ENCODE measurements around the gene CNGA4. TPM values are rescaled to one million over a fixed set of nuclear protein-coding genes. Genes with fewer than 3 reads are reported as not detected.
"Not testable (repeated sequence)": the region's sequence is repeated elsewhere in the genome, so short reads cannot be mapped to it uniquely, and the experiment has no call there.

The CNGA4 gene
- total and polyA plus RNA-seq, 2 experiments from 2014 or later, result 0.17 to 0.25 TPM

DNA sequence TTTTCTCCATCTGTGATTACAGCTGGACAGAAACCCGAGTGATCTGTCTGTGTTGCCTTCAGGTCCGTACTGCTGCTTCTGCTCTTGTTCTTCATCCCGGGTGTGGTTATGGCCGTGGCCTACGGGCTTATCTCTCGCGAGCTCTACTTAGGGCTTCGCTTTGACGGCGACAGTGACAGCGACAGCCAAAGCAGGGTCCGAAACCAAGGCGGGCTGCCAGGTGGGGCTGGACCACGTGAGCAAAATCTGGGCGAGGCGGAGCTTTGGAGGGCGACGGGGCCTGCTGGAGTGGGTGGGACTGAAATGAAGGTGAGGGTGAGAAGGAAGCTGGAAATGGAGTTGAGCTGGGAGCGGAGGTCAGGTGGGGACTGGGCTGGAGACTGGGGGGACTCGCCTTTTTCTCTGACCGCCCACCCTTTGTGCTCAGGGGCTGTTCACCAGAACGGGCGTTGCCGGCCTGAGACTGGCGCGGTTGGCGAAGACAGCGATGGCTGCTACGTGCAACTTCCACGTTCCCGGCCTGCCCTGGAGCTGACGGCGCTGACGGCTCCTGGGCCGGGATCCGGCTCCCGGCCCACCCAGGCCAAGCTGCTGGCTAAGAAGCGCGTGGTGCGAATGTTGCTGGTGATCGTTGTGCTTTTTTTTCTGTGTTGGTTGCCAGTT is 31.8 kb downstream of the CNGA4 start:
- no peaks in the 10 kb centered on the region for H3K4me1 ChIP-seq (ENCODE audit: insufficient read depth)
- H3K9me3 ChIP-seq (ENCODE audit: low read depth), result no peaks in the 10 kb centered on the region
- no peak overlapping the region for H2AFZ ChIP-seq
- TF ChIP-seq EZH2phosphoT487 (IDR thresholded peaks at IDR 0.05; ENCODE audit: low read depth, severe bottlenecking, unreplicated experiment), result no peak
- TF ChIP-seq, protein P1, sequence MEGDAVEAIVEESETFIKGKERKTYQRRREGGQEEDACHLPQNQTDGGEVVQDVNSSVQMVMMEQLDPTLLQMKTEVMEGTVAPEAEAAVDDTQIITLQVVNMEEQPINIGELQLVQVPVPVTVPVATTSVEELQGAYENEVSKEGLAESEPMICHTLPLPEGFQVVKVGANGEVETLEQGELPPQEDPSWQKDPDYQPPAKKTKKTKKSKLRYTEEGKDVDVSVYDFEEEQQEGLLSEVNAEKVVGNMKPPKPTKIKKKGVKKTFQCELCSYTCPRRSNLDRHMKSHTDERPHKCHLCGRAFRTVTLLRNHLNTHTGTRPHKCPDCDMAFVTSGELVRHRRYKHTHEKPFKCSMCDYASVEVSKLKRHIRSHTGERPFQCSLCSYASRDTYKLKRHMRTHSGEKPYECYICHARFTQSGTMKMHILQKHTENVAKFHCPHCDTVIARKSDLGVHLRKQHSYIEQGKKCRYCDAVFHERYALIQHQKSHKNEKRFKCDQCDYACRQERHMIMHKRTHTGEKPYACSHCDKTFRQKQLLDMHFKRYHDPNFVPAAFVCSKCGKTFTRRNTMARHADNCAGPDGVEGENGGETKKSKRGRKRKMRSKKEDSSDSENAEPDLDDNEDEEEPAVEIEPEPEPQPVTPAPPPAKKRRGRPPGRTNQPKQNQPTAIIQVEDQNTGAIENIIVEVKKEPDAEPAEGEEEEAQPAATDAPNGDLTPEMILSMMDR (IDR thresholded peaks at IDR 0.05; ENCODE audit: poor library complexity), result no peak
- TF ChIP-seq EZH2 (IDR thresholded peaks at IDR 0.05; ENCODE audit: borderline replicate concordance), result no peak
- H3K79me2 ChIP-seq, result no peaks in the 10 kb centered on the region
- H3K9me2 ChIP-seq (replicated peaks; ENCODE audit: insufficient read depth), result no peaks in the 10 kb centered on the region
- 95% methylated on average over 40 of the region's 41 CpGs for WGBS (ENCODE audit: low lambda C conversion rate, missing lambda C conversion rate)
- no peak overlapping the region for H3K27ac ChIP-seq
- H3K36me3 ChIP-seq (replicated peaks; ENCODE audit: insufficient read depth, low read depth), result no peaks in the 10 kb centered on the region
- H4K20me1 ChIP-seq (ENCODE audit: insufficient read depth, poor library complexity, severe bottlenecking), result no peaks in the 10 kb centered on the region
- H3K4me2 ChIP-seq, result no peak overlapping the region
- no peak overlapping the region for H3K4me3 ChIP-seq
- no peaks in the 10 kb centered on the region for H3K27me3 ChIP-seq
- DNase-seq (ENCODE audit: low spot score), result no peak

DNA sequence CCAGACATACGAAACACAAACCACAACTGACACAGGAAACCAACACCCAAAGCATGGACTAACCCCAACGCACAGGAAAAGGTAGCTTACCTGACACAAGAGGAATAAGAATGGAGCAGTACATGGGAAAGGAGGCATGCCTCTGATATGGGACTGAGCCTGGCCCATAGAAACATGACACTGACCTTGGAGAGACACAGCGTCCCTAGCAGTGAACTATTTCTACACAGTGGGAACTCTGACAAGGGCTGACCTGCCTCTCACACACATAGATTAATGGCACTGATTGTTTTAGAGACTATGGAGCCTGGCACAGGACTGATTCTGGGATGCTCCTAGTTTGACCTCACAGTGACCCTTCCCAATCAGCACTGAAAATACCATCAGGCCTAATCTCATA is 32.7 kb downstream of the CNGA4 start:
- TF ChIP-seq, protein P1 (IDR thresholded peaks at IDR 0.05; ENCODE audit: poor library complexity), result no peak
- TF ChIP-seq EZH2 (IDR thresholded peaks at IDR 0.05; ENCODE audit: borderline replicate concordance) (no peak), EZH2phosphoT487 (IDR thresholded peaks at IDR 0.05; ENCODE audit: low read depth, severe bottlenecking, unreplicated experiment) (no peak)

DNA sequence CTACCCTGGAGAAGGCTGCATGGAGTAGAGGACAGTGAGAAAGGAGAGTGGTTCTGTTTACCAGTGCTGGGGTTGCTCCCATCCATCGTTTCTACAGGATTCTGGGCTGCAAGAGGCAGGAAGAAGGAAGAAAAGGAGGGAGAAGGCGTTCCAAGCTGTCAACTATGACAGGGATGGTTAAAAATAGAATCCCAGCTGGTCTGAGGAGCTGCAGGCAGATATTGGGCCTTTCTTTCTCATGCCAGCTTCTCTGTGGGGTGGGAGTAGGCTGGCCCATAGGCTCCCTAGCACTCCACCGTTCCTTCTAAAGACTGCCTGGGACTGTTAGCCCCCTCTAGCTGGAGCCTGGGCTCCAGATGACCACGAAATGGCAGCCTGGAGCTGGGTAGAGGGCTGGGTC is 34.3 kb downstream of the CNGA4 start:
- Histone ChIP-seq H2AFZ (no peak overlapping the region), H3K27ac (no peak overlapping the region)

More for the DNA sequence above, 32.7 kb downstream of the CNGA4 start:
- H3K9me2 ChIP-seq (replicated peaks; ENCODE audit: insufficient read depth), result no peaks in the 10 kb centered on the region
- no peak overlapping the region for H2AFZ ChIP-seq
- H3K4me3 ChIP-seq, result no peak overlapping the region
- no peaks in the 10 kb centered on the region for H4K20me1 ChIP-seq (ENCODE audit: insufficient read depth, poor library complexity, severe bottlenecking)
- H3K27me3 ChIP-seq, result no peaks in the 10 kb centered on the region
- DNase-seq (ENCODE audit: low spot score), result no peak
- no peaks in the 10 kb centered on the region for H3K36me3 ChIP-seq (replicated peaks; ENCODE audit: insufficient read depth, low read depth)
- no peaks in the 10 kb centered on the region for H3K9me3 ChIP-seq (ENCODE audit: low read depth)
- no peak overlapping the region for H3K4me2 ChIP-seq
- no peak overlapping the region for H3K27ac ChIP-seq
- H3K4me1 ChIP-seq (ENCODE audit: insufficient read depth), result no peaks in the 10 kb centered on the region
- H3K79me2 ChIP-seq, result no peaks in the 10 kb centered on the region
- WGBS (ENCODE audit: low lambda C conversion rate, missing lambda C conversion rate), result 54% methylated on average over 3 of the region's 3 CpGs

DNA sequence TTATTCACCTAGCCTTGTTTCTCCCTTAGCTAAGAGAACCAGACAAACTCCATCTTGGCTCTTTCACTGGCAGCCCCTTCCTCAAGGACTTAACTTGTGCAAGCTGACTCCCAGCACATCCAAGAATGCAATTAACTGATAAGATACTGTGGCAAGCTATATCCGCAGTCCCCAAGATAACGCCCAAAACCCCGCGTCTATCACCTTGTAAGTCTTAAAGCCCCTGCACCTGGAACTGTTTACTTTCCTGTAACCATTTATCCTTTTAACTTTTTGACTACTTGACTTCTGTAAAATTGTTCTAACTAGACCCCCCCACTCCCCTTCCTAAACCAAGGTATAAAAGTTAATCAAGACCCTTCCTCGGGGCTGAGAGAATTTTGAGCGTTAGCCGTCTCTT is 41.9 kb downstream of the CNGA4 start:
- not testable (repeated sequence) for H2AFZ ChIP-seq; DNase-seq (ENCODE audit: low spot score); H3K4me3 ChIP-seq; H3K9me3 ChIP-seq (ENCODE audit: low read depth); H4K20me1 ChIP-seq (ENCODE audit: insufficient read depth, poor library complexity, severe bottlenecking); H3K9me2 ChIP-seq (replicated peaks; ENCODE audit: insufficient read depth); H3K27me3 ChIP-seq; H3K4me2 ChIP-seq; H3K79me2 ChIP-seq; H3K4me1 ChIP-seq (ENCODE audit: insufficient read depth); H3K27ac ChIP-seq; H3K36me3 ChIP-seq (replicated peaks; ENCODE audit: insufficient read depth, low read depth)
- WGBS (ENCODE audit: low lambda C conversion rate, missing lambda C conversion rate), result 7% methylated on average over 7 of the region's 7 CpGs

More for the DNA sequence above, 34.3 kb downstream of the CNGA4 start:
- Histone ChIP-seq H3K27me3 (no peaks in the 10 kb centered on the region), H3K4me3 (no peak overlapping the region), H3K9me3 (ENCODE audit: low read depth) (no peaks in the 10 kb centered on the region), H3K36me3 (replicated peaks; ENCODE audit: insufficient read depth, low read depth) (no peaks in the 10 kb centered on the region), H3K9me2 (replicated peaks; ENCODE audit: insufficient read depth) (no peaks in the 10 kb centered on the region), H4K20me1 (ENCODE audit: insufficient read depth, poor library complexity, severe bottlenecking) (no peaks in the 10 kb centered on the region), H3K4me1 (ENCODE audit: insufficient read depth) (no peaks in the 10 kb centered on the region), H3K4me2 (no peak overlapping the region), H3K79me2 (no peaks in the 10 kb centered on the region)
- no peak for TF ChIP-seq EZH2phosphoT487 (IDR thresholded peaks at IDR 0.05; ENCODE audit: low read depth, severe bottlenecking, unreplicated experiment)
- no peak for TF ChIP-seq EZH2 (IDR thresholded peaks at IDR 0.05; ENCODE audit: borderline replicate concordance)
- TF ChIP-seq, protein P1 (IDR thresholded peaks at IDR 0.05; ENCODE audit: poor library complexity), result no peak
- DNase-seq (ENCODE audit: low spot score), result no peak
- WGBS (ENCODE audit: low lambda C conversion rate, missing lambda C conversion rate), result 72% methylated on average over 4 of the region's 4 CpGs
